ENCODE data around the gene ADCY1.

DNA sequence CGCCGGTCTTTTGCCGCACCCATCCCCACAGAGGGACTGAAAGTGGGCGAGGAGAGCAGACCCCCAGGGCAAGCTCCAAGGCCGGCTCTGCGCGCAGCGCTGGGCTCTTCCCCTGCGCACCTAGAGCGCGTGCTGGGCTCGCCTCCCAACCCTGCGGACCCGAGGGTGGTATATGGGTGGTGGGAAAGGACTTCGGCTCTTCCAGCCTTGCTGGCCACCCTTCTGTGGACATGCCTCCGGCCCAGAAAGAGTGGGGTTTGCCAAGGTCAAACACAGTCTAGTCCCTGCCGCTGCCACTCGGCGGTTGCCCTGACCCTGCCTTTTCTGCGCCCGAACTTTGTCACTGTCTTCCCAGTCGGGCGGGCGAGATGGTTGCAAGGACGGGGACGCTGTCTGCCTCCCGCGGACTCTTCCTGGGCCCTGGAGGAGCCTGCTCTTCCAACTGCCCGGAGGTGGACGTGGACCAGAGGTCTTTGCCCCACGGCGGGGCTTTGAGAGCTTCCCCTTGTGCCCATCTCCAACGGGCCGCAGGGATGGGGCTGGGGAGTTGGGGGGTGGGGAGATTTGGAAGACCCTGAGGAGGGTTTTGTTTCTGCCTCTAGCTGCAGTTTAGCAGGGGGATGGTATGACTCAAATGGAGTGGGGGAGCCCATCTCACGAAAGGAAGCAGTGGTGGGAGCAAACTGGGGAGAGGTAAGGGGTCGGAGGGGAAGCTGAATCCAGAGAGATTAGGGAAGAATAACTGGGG is 1.5 kb downstream of the ADCY1 start:
- TF ChIP-seq, protein P1, sequence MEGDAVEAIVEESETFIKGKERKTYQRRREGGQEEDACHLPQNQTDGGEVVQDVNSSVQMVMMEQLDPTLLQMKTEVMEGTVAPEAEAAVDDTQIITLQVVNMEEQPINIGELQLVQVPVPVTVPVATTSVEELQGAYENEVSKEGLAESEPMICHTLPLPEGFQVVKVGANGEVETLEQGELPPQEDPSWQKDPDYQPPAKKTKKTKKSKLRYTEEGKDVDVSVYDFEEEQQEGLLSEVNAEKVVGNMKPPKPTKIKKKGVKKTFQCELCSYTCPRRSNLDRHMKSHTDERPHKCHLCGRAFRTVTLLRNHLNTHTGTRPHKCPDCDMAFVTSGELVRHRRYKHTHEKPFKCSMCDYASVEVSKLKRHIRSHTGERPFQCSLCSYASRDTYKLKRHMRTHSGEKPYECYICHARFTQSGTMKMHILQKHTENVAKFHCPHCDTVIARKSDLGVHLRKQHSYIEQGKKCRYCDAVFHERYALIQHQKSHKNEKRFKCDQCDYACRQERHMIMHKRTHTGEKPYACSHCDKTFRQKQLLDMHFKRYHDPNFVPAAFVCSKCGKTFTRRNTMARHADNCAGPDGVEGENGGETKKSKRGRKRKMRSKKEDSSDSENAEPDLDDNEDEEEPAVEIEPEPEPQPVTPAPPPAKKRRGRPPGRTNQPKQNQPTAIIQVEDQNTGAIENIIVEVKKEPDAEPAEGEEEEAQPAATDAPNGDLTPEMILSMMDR (IDR thresholded peaks at IDR 0.05), result no peak
- TF ChIP-seq POLR2A (IDR thresholded peaks at IDR 0.05), result no peak
